ENCODE results near the gene PTCH1.

PTCH1 gene

DNA sequence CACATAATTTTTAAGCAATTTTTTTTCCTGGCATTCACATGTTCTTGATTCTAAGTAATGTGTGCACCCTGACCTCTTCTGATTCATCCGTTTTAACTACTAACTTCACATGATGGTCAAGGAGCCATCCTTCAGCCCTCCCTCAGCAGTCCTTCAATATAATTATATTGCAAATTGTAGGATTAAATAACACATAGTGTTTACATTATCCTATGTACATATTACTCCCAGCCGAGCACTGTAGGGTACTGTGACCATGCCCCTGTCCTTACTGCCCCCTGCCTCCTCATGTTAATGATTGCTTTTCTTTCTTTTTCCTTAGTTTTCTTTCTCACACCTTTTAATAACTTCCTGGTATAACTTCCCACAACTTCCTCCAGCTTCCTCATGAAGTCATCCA, 103.0 kb downstream of the PTCH1 start:
- Histone ChIP-seq H3K4me1 (ENCODE audit: control insufficient read depth, insufficient read depth, low read length) (no peaks in the 10 kb centered on the region), H3K27me3 (ENCODE audit: control insufficient read depth, insufficient read depth, low read length) (no peaks in the 10 kb centered on the region), H3K36me3 (ENCODE audit: control insufficient read depth, insufficient read depth, low read length) (no peaks in the 10 kb centered on the region)

DNA sequence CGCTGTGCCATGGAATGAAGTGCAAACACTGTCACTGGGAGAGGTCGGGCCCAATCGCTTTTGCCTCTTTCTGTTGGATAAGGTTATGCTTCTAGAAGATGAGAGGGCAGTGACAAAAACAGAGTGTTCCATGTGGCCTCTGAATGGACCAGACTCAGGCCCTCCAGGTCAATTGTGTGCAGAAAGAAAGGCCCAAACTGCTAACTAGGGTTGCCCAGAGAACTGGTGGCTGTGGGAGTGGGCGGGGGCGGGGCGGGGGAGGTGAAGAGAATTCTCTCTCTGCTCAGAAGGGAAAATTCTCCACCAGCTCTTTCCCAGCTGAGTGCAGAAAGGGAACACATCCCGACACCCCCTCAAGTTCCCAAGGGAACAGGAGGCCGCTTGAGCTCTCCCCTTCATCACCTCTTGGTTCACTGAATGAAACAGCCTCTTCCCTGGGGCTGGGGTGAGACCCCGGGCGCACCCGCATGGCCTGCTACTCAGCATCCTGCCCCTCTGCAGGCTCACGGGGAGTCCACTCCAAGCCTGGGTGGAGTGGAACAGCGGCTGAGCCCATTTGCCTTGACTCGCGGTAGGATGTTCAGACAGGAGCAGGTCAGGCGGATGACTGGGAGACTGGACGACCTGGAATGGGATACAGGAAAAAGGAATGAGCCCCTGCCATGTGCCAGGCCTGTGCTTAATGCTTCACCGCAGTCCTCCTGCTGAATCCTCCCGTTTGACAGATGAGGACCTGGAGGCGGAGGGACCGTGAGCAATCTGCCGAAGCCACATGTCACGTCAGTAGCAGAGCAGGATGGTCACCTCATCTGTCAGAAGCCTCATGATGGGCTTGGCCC, 105.5 kb downstream of the PTCH1 start:
- H3K27me3 ChIP-seq (ENCODE audit: control insufficient read depth, insufficient read depth, low read length), result no peaks in the 10 kb centered on the region
- H3K27ac ChIP-seq (ENCODE audit: low read depth, low read length), result no peak overlapping the region
- H3K36me3 ChIP-seq (ENCODE audit: control insufficient read depth, insufficient read depth, low read length), result no peaks in the 10 kb centered on the region
- H3K4me3 ChIP-seq (ENCODE audit: low read length), result no peak overlapping the region
- no peaks in the 10 kb centered on the region for H3K4me1 ChIP-seq (ENCODE audit: control insufficient read depth, insufficient read depth, low read length)
- H3K9ac ChIP-seq (ENCODE audit: low read length), result no peak overlapping the region

More for the DNA sequence above, 103.0 kb downstream of the PTCH1 start:
- no peak overlapping the region for H3K9ac ChIP-seq (ENCODE audit: low read length)
- H3K27ac ChIP-seq (ENCODE audit: low read depth, low read length), result no peak overlapping the region
- H3K4me3 ChIP-seq (ENCODE audit: low read length), result no peak overlapping the region

DNA sequence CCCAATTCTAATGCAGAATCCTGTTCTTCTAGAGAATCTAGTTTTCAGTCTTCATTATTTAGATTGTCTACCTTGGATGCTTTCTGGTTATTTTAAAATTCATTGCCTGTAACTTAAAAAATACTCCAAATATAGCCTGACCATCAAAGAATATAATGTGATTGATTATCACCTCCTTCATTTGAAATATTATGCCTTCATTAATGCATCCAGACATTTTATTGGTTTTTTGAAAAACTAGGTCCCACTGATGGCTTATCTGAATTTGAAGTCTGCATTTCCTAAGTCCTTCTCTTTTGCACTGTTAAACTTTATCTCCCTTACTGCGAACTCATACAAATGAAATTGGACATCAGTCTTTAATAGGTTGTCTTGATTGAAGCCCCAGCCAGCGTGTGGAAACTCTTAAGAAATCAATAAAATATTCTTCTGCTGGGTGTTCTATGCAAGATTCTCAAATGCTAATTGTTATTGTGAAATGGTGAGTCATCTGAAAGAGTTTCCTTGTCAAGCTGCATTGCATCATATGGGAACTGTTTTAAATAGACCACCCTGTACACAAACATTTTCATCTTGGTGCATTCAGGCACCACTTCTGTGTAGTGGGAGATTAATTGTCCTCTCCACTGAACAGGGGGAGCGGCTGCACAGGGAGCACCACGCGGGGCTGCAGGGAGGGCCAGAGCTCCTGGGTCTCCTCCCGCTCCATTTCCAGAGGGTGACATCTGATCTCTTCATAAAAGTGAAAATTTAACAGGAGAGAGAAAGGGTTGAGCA, 106.9 kb downstream of the PTCH1 start:
- Histone ChIP-seq H3K4me3 (ENCODE audit: low read length) (no peak overlapping the region), H3K4me1 (ENCODE audit: control insufficient read depth, insufficient read depth, low read length) (no peaks in the 10 kb centered on the region), H3K9ac (ENCODE audit: low read length) (no peak overlapping the region), H3K27me3 (ENCODE audit: control insufficient read depth, insufficient read depth, low read length) (no peaks in the 10 kb centered on the region), H3K36me3 (ENCODE audit: control insufficient read depth, insufficient read depth, low read length) (no peaks in the 10 kb centered on the region), H3K27ac (ENCODE audit: low read depth, low read length) (no peak overlapping the region)

DNA sequence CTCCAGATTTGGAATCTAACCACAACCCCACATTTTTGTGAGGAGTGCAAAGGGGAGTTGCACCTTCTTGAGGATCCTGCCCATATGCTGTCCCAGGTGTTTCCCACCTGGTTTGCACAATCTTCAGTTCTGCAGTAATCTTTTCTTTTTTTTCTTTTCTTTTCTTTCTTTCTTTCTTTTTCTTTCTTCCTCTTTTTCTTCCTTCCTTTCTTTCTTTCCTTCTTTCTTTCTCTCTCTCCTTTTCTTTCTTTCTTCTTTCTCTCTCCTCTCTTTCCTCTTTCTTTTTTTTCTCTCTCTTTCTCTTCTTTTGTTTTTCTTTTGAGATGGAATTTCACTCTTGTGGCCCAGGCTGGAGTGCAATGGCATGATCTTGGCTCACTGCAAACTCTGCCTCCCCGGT, 109.2 kb downstream of the PTCH1 start:
- Histone ChIP-seq H3K4me3 (ENCODE audit: low read length) (no peak overlapping the region), H3K4me1 (ENCODE audit: control insufficient read depth, insufficient read depth, low read length) (no peaks in the 10 kb centered on the region), H3K27ac (ENCODE audit: low read depth, low read length) (no peak overlapping the region), H3K36me3 (ENCODE audit: control insufficient read depth, insufficient read depth, low read length) (no peaks in the 10 kb centered on the region), H3K27me3 (ENCODE audit: control insufficient read depth, insufficient read depth, low read length) (no peaks in the 10 kb centered on the region), H3K9ac (ENCODE audit: low read length) (no peak overlapping the region)

DNA sequence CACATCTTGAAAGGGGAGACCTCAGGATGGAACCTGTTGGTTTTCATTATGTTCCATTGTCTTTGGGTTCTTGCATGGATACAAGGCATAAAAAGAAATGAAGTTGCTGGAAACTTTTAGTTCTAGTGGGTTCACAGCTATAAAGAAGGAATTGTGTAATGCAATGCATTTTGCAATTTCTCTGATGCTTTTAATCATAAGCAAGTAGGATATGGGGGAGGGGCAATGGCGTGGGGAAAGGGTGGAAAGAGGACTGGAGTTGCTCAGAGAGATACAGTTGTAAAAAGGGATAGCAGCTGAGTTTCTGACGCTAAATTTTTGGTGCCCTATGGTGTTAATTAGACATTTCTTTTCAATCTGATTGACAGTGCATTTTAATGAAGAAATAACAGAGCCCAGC, 110.7 kb downstream of the PTCH1 start:
- Histone ChIP-seq H3K27me3 (ENCODE audit: control insufficient read depth, insufficient read depth, low read length) (no peaks in the 10 kb centered on the region), H3K9ac (ENCODE audit: low read length) (no peak overlapping the region), H3K27ac (ENCODE audit: low read depth, low read length) (no peak overlapping the region), H3K4me1 (ENCODE audit: control insufficient read depth, insufficient read depth, low read length) (no peaks in the 10 kb centered on the region), H3K4me3 (ENCODE audit: low read length) (no peak overlapping the region), H3K36me3 (ENCODE audit: control insufficient read depth, insufficient read depth, low read length) (no peaks in the 10 kb centered on the region)

DNA sequence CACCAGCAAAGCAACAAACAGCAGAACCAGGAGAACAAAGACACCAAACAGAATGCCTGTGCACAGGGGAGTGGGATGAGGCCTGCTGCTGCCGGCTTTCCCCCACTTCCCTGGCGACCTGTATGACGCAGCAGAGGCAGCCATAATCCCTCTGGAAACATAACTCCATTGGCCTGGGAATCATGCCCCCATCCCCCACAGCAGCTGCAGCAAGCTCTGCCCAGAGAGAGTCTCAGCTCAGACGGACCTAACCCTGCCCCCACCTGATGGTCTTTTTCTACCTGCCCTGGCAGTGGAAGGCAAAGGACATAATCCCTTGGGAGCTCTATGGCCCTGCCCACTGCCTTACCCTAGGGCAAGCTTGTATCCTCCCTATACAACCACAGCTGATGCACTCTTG, 117.5 kb downstream of the PTCH1 start:
- H3K9ac ChIP-seq (ENCODE audit: low read length), result no peak overlapping the region
- no peak overlapping the region for H3K4me3 ChIP-seq (ENCODE audit: low read length)
- H3K36me3 ChIP-seq (ENCODE audit: control insufficient read depth, insufficient read depth, low read length), result no peaks in the 10 kb centered on the region
- no peak overlapping the region for H3K27ac ChIP-seq (ENCODE audit: low read depth, low read length)
- H3K4me1 ChIP-seq (ENCODE audit: control insufficient read depth, insufficient read depth, low read length), result no peaks in the 10 kb centered on the region
- H3K27me3 ChIP-seq (ENCODE audit: control insufficient read depth, insufficient read depth, low read length), result no peaks in the 10 kb centered on the region

Data from rectal smooth muscle tissue (tissue), 1 donor.